Neuron (in vitro differentiated cells): ENCODE measurements around the gene CLPTM1L.
"Not testable (repeated sequence)": the region's sequence is repeated elsewhere in the genome, so short reads cannot be mapped to it uniquely, and the experiment has no call there.

Experiments
- H2AFZ ChIP-seq: one replicate; pipeline ENCODE4 v1.6.1; 2013; ENCODE audit warnings: low read depth, mild to moderate bottlenecking, inconsistent platforms, low read length, moderate library complexity
- H3K27me3 ChIP-seq: one replicate; pipeline ENCODE4 v1.6.1; 2013; ENCODE audit warnings: low read length; ENCODE audit not compliant: insufficient read depth
- H3K36me3 ChIP-seq: one replicate; pipeline ENCODE4 v1.6.1; 2013; ENCODE audit warnings: low read length; ENCODE audit not compliant: insufficient read depth
- H3K4me1 ChIP-seq: one replicate; pipeline ENCODE4 v1.6.1; 2013; ENCODE audit warnings: low read length; ENCODE audit not compliant: insufficient read depth
- H3K4me3 ChIP-seq: 2 replicates; pipeline ENCODE4 v1.5.1; 2013; ENCODE audit warnings: mild to moderate bottlenecking, low read length, moderate library complexity
- H3K9me3 ChIP-seq: one replicate; pipeline ENCODE4 v1.6.1; 2013; ENCODE audit warnings: low read length

The CLPTM1L gene

DNA sequence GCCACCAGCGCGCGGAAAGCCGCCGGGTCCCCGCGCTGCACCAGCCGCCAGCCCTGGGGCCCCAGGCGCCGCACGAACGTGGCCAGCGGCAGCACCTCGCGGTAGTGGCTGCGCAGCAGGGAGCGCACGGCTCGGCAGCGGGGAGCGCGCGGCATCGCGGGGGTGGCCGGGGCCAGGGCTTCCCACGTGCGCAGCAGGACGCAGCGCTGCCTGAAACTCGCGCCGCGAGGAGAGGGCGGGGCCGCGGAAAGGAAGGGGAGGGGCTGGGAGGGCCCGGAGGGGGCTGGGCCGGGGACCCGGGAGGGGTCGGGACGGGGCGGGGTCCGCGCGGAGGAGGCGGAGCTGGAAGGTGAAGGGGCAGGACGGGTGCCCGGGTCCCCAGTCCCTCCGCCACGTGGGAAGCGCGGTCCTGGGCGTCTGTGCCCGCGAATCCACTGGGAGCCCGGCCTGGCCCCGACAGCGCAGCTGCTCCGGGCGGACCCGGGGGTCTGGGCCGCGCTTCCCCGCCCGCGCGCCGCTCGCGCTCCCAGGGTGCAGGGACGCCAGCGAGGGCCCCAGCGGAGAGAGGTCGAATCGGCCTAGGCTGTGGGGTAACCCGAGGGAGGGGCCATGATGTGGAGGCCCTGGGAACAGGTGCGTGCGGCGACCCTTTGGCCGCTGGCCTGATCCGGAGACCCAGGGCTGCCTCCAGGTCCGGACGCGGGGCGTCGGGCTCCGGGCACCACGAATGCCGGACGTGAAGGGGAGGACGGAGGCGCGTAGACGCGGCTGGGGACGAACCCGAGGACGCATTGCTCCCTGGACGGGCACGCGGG, 49.9 kb downstream of the CLPTM1L start, which contains the start of gene TERT:
TSS of gene TERT (minus strand) at position 234 of the 815 bp plus-strand sequence. CDS start at position 155, 79 bp downstream.
- Histone ChIP-seq H3K36me3 (no peaks in the 10 kb centered on the region), H3K27me3 (peaks cover 60% of the 10 kb centered on the region), H3K9me3 (no peaks in the 10 kb centered on the region), H3K4me3 (peak within 1 kb of the TSS; percentile 27), H2AFZ (no peak within 1 kb of the TSS), H3K4me1 (no peaks in the 10 kb centered on the region)

DNA sequence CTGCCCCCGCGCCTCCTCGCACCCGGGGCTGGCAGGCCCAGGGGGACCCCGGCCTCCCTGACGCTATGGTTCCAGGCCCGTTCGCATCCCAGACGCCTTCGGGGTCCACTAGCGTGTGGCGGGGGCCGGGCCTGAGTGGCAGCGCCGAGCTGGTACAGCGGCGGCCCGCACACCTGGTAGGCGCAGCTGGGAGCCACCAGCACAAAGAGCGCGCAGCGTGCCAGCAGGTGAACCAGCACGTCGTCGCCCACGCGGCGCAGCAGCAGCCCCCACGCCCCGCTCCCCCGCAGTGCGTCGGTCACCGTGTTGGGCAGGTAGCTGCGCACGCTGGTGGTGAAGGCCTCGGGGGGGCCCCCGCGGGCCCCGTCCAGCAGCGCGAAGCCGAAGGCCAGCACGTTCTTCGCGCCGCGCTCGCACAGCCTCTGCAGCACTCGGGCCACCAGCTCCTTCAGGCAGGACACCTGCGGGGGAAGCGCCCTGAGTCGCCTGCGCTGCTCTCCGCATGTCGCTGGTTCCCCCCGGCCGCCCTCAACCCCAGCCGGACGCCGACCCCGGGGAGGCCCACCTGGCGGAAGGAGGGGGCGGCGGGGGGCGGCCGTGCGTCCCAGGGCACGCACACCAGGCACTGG, 50.6 kb downstream of the CLPTM1L start:
- Histone ChIP-seq H2AFZ (no peak overlapping the region), H3K4me1 (no peaks in the 10 kb centered on the region), H3K27me3 (peaks cover 53% of the 10 kb centered on the region), H3K4me3 (peak overlapping the region; percentile 27), H3K9me3 (no peaks in the 10 kb centered on the region), H3K36me3 (no peaks in the 10 kb centered on the region)

DNA sequence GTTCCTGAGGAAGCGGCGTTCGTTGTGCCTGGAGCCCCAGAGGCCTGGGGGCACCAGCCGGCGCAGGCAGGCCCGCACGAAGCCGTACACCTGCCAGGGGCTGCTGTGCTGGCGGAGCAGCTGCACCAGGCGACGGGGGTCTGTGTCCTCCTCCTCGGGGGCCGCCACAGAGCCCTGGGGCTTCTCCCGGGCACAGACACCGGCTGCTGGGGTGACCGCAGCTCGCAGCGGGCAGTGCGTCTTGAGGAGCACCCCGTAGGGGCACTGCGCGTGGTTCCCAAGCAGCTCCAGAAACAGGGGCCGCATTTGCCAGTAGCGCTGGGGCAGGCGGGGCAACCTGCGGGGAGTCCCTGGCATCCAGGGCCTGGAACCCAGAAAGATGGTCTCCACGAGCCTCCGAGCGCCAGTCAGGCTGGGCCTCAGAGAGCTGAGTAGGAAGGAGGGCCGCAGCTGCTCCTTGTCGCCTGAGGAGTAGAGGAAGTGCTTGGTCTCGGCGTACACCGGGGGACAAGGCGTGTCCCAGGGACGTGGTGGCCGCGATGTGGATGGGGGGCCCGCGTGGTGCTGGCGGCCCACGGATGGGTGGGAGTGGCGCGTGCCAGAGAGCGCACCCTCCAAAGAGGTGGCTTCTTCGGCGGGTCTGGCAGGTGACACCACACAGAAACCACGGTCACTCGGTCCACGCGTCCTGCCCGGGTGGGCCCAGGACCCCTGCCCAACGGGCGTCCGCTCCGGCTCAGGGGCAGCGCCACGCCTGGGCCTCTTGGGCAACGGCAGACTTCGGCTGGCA, 51.3 kb downstream of the CLPTM1L start:
- Histone ChIP-seq H3K36me3 (no peaks in the 10 kb centered on the region), H3K27me3 (peaks cover 46% of the 10 kb centered on the region), H3K4me3 (no peak overlapping the region), H3K4me1 (no peaks in the 10 kb centered on the region), H3K9me3 (no peaks in the 10 kb centered on the region), H2AFZ (no peak overlapping the region)

DNA sequence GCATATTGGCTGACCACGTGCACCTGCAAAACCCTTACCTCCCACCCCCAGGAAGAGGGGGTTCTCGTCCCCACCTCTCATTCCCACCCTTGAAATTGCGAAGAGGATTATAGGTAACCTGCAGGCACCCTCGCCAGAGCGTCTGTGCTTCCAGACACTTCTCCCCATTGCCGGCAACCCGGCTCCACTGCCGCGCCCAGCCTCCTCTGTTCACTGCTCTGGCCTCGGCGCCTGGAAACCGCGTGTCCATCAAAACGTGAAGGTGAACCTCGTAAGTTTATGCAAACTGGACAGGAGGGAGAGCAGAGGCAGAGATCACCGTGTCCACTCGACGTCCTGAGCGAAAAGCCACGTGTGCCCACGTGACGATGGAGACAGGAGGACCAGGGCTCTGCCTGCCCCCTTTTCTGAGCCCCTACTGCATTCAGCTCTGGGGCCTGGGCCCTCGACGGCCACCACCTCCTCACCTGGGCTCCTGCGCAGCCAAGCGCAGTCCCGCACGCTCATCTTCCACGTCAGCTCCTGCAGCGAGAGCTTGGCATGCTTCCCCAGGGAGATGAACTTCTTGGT, 52.0 kb downstream of the CLPTM1L start:
- Histone ChIP-seq H3K4me1 (no peaks in the 10 kb centered on the region), H2AFZ (no peak overlapping the region), H3K4me3 (no peak overlapping the region), H3K27me3 (peaks cover 46% of the 10 kb centered on the region), H3K9me3 (no peaks in the 10 kb centered on the region), H3K36me3 (no peaks in the 10 kb centered on the region)

DNA sequence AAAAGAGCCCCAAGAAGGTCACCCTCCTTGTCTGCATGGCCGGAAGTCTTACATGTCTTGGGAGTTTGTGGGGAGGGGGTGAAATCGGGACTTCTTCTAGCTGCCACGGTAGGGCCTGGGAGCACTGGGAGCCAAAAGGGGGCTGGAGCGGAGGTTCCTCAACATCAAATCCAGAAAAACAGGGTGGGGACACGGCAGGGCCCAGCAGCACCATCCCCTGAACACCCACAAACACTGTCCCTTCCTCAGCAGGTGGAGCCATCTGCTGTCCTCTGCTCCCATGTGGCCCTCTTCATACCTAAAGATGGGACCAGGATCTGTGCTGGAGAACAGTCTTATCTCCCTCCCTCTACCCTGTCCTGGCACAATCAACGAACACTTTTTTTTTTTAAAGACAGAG, 52.8 kb downstream of the CLPTM1L start:
- no peaks in the 10 kb centered on the region for H3K4me1 ChIP-seq
- H3K27me3 ChIP-seq, result peaks cover 41% of the 10 kb centered on the region
- H3K9me3 ChIP-seq, result no peaks in the 10 kb centered on the region
- H3K36me3 ChIP-seq, result no peaks in the 10 kb centered on the region
- H3K4me3 ChIP-seq, result no peak overlapping the region
- H2AFZ ChIP-seq, result no peak overlapping the region

DNA sequence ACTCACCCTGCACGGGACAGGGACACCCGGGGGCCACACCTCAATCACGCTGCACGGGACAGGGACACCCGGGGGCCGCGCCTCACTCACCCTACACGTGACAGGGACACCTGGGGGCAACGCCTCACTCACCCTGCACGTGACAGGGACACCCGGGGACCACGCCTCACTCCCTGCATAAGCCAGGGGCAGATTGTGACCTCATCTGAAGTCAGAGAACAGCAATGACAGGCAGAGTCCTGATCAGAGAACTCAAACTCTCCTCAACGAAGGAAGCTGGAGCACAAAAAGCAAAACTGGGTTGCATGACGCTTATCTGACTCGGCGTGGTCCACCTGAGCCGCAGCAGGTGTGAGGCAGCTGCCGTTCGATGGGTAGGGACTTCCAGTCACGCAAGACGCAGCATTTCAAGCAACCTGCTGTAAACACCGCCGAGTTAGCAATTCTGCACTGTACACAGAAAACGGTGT, 53.3 kb downstream of the CLPTM1L start:
- Histone ChIP-seq H3K9me3 (no peaks in the 10 kb centered on the region), H3K4me1 (no peaks in the 10 kb centered on the region), H3K36me3 (no peaks in the 10 kb centered on the region), H2AFZ (no peak overlapping the region), H3K27me3 (peaks cover 36% of the 10 kb centered on the region), H3K4me3 (no peak overlapping the region)

DNA sequence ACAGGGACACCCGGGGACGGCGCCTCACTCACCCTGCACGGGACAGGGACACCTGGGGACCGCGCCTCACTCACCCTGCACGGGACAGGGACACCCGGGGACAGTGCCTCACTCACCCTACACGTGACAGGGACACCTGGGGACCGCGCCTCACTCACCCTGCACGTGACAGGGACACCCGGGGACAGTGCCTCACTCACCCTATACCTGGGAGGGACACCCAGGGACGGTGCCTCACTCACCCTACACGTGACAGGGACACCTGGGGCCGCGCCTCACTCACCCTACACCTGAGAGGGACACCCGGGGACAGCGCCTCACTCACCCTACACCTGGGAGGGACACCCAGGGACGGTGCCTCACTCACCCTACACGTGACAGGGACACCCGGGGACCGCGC, 53.9 kb downstream of the CLPTM1L start:
- H3K9me3 ChIP-seq, H3K4me3 ChIP-seq, H2AFZ ChIP-seq, H3K36me3 ChIP-seq, H3K4me1 ChIP-seq: not testable (repeated sequence)
- H3K27me3 ChIP-seq, result peaks cover 30% of the 10 kb centered on the region

DNA sequence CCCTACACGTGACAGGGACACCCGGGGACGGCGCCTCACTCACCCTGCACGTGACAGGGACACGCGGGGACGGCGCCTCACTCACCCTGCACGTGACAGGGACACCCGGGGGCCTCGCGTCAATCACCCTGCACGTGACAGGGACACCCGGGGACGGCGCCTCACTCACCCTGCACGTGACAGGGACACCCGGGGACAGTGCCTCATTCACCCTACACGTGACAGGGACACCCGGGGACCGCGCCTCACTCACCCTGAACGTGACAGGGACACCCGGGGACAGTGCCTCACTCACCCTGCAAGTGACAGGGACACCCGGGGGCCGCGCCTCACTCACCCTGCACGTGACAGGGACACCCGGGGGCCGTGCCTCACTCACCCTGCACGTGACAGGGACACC, 55.3 kb downstream of the CLPTM1L start:
- H3K4me3 ChIP-seq, H3K9me3 ChIP-seq, H2AFZ ChIP-seq, H3K36me3 ChIP-seq, H3K4me1 ChIP-seq: not testable (repeated sequence)
- H3K27me3 ChIP-seq, result peaks cover 18% of the 10 kb centered on the region

DNA sequence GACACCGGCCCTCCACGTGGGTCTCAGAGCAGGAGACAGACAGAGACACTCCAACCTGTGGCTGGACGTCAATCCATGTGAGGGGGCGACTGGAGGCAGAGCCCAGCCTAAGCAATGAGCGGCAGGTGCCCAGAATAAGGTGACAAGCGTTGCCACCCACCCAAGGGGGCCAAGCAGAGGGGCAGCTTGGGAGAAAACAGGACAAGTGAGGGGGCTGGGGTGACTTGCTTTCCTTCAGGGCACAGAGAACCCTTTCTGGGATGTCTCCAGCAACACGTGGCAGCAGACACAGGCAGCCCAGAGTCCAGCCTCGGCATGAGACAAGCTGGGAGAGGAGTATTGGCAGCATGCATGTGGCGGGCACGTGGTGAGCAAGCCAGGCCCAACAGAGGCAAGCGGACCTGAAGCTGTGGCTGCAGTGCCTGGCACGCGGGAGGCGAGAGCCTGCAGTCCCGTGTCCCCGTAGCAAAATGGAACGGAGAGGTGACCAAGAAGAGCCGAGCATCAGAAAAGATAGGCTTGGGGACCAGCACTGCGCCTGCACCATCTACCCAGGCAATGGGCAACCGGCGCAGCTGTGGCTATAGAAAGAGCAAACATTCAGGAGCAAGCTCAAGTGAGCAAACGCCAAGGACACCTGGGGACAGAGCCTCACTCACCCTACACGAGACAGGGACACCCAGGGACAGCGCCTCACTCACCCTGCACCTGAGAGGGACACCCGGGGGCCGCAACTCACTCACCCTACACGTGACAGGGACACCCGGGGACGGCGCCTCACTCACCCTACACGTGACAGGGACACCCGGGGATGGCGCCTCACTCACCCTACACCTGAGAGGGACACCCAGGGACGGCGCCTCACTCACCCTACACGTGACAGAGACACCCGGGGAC, 56.2 kb downstream of the CLPTM1L start:
- Histone ChIP-seq H3K9me3 (no peaks in the 10 kb centered on the region), H2AFZ (no peak overlapping the region), H3K36me3 (no peaks in the 10 kb centered on the region), H3K4me1 (no peaks in the 10 kb centered on the region), H3K4me3 (no peak overlapping the region), H3K27me3 (peaks cover 13% of the 10 kb centered on the region)

DNA sequence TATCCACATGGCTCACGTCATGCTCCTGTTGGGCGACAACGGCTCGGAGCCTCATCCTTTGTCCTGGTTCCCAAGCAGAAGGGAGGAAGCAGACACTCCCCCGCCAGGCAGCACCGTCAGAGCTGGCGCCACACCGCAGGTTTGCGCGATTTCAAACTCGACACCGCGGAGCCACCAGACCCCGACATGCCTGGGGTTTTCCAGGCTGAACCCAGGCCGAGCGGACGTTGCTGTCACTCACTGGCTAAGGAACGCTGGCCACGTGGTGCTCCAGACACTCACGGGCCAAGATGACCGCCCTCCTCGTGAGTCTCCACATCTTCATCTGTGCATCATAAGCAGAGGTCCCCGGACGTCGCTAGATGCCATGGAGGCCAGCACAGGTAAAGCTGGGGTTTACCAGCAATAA, 59.0 kb downstream of the CLPTM1L start:
- Histone ChIP-seq H3K4me1 (no peaks in the 10 kb centered on the region), H3K27me3 (peaks cover 3% of the 10 kb centered on the region), H2AFZ (no peak overlapping the region), H3K9me3 (no peaks in the 10 kb centered on the region), H3K4me3 (no peak overlapping the region), H3K36me3 (no peaks in the 10 kb centered on the region)

DNA sequence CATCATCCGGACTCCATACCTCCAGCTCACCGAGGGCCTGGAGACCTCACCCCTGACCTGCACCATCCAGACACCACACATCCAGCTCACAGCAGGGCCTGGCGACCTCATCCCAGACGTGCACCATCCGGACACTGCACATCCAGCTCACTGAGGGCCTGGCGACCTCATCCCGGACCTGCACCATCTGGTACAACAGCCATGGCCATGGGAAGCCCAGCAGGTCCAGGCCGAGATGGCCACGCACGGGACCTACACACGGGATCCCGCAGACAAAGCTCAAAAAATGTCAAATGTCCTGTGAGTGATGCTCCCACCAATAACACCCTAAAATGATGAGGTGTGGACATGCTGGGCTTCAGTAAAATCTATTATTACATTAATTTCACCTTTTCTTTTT, 59.8 kb downstream of the CLPTM1L start:
- Histone ChIP-seq H2AFZ (no peak overlapping the region), H3K4me3 (no peak overlapping the region), H3K9me3 (no peaks in the 10 kb centered on the region), H3K4me1 (no peaks in the 10 kb centered on the region), H3K27me3 (peaks cover 3% of the 10 kb centered on the region), H3K36me3 (no peaks in the 10 kb centered on the region)

DNA sequence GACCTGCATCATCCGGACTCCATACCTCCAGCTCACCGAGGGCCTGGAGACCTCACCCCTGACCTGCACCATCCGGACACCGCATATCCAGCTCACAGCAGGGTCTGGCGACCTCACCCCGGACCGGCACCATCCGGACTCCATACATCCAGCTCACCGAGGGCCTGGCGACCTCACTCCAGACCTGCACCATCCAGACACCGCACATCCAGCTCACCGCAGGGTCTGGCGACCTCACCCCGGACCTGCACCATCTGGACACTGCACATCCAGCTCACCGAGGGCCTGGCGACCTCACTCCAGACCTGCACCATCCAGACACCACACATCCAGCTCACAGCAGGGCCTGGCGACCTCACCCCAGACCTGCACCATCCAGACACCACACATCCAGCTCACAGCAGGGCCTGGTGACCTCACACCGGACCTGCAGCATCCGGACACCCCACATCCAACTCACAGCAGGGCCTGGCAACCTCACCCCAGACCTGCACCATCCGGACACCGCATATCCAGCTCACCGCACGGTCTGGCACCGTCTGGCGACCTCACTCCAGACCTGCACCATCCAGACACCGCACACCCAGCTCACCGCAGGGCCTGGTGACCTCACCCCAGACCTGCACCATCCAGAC, 60.4 kb downstream of the CLPTM1L start:
- not testable (repeated sequence) for H3K4me3 ChIP-seq, H3K27me3 ChIP-seq, H2AFZ ChIP-seq, H3K4me1 ChIP-seq, H3K9me3 ChIP-seq, H3K36me3 ChIP-seq
